Globus pallidus (tissue), 1 donor: ENCODE results near the gene ATP8B4.

Experiments
- DNase-seq: peaks from one replicate; pipeline ENCODE4 v3.0.0-alpha.2; 2015; ENCODE audit warnings: low spot score

Gene ATP8B4

GRCh38 chr15:49813625-49814024 lies 305.4 kb downstream of the ATP8B4 start:
- DNase-seq, result no peak

- DNase-seq, result no peak
Observed at GRCh38 chr15:49810720-49811119, 308.3 kb downstream of the ATP8B4 start.

DNA sequence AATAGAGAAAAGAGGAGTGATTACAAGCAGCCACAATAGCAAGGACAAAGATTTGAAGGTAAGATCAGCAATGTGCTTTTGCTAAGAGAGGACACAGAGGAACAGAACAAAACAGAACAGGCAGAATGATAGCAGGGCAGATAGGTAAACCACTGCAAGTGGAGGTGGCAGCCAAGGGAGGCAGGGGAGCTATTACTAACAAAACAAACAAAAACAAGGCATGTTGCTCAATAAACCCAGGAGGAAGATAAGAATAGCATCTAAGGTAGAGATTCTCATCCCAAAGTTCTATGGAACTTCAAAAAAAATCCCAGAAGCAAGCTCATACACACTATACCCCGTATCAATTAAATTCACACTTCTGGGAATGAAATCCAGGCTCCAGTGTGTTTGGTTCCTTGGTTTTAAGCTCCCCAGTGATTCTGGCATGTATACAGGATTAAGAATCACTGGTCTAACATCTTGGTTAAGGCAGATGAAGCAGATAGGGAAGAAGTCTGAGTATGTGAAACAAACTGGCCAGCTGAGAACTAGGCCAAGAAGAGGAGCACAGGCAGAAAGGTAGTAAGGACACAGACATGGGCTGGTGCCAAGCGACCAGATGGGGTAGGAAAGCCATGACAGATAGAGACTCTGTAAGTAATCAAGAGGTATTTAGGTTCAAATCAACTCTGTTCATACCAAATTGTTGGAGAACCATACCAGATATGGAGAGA lies 309.0 kb downstream of the ATP8B4 start:
- no peak for DNase-seq

GRCh38 chr15:49808341-49808740 lies 310.7 kb downstream of the ATP8B4 start:
- DNase-seq, result no peak
